Neural progenitor cell (in vitro differentiated cells): ENCODE results near the gene KLRC4.

Experiments used
- EZH2 ChIP-seq: fragments of 200-600 bp; sonication (generic); IDR thresholded peaks from 2 replicates; pipeline ENCODE4 v1.6.1; 2017; ENCODE audit warnings: antibody characterized with exemption, mild to moderate bottlenecking, moderate library complexity
- EZH2phosphoT487 ChIP-seq: fragments of 200-600 bp; sonication (generic); IDR thresholded peaks from 2 replicates; pipeline ENCODE4 v1.6.1; 2017; ENCODE audit warnings: antibody characterized with exemption
- TF ChIP-seq, protein P1 (sequence below): fragments of 200-600 bp; sonication (generic); IDR thresholded peaks from 2 replicates; pipeline ENCODE4 v1.5.1; 2017; ENCODE audit warnings: antibody characterized with exemption, mild to moderate bottlenecking

DNA sequence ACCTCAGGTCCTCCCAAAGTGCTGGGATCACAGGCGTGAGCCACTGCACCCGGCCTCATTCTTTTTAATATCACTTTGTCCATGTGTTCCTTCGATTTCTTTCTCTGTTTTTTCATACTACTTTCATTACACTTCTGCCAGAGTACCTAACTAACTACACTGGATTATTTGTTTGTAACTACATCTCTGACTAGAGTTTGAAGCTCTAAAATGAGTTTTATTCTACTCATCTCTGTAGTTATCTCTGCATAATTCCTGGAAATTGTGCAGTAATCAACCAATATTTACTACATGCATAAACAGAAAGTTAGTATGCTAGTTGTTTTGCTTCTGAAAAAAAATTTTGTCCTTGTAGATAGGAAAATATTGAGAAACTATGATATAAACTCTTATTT, 34.9 kb downstream of the KLRC4 start:
- TF ChIP-seq, protein P1, sequence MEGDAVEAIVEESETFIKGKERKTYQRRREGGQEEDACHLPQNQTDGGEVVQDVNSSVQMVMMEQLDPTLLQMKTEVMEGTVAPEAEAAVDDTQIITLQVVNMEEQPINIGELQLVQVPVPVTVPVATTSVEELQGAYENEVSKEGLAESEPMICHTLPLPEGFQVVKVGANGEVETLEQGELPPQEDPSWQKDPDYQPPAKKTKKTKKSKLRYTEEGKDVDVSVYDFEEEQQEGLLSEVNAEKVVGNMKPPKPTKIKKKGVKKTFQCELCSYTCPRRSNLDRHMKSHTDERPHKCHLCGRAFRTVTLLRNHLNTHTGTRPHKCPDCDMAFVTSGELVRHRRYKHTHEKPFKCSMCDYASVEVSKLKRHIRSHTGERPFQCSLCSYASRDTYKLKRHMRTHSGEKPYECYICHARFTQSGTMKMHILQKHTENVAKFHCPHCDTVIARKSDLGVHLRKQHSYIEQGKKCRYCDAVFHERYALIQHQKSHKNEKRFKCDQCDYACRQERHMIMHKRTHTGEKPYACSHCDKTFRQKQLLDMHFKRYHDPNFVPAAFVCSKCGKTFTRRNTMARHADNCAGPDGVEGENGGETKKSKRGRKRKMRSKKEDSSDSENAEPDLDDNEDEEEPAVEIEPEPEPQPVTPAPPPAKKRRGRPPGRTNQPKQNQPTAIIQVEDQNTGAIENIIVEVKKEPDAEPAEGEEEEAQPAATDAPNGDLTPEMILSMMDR: no peak
- TF ChIP-seq EZH2phosphoT487: no peak
- no peak for TF ChIP-seq EZH2
